ENCODE measurements around the gene TMEM219. TPM values are rescaled to one million over a fixed set of nuclear protein-coding genes. Genes with fewer than 3 reads are reported as not detected.
"Not testable (repeated sequence)": the region's sequence is repeated elsewhere in the genome, so short reads cannot be mapped to it uniquely, and the experiment has no call there.

TMEM219 gene
- total and polyA plus RNA-seq, 2 donors (not counting 1 experiment from before 2014, with no cell fraction given), result 79.4 to 100 TPM

- Histone ChIP-seq H3K9ac (ENCODE audit: insufficient read depth, low read length) (no peak overlapping the region), H3K27me3 (ENCODE audit: control insufficient read depth, insufficient read depth, low read length) (no peaks in the 10 kb centered on the region), H2AFZ (ENCODE audit: low read length) (no peak overlapping the region), H4K20me1 (ENCODE audit: control insufficient read depth, extremely low read depth, insufficient read depth, low read length) (no peaks in the 10 kb centered on the region), H3K9me3 (ENCODE audit: control insufficient read depth, insufficient read depth, low read depth, low read length) (no peaks in the 10 kb centered on the region), H3K4me2 (ENCODE audit: extremely low read depth, insufficient read depth, low read length) (no peak overlapping the region), H3K4me3 (replicated peaks in 1 of 4; ENCODE audit: control extremely low read depth in 1 of 4, insufficient read depth in 1 of 4, low read depth in 3 of 4, low read length in 4 of 4) (no peak overlapping the region), H3K4me1 (ENCODE audit: control insufficient read depth, extremely low read depth, insufficient read depth, low read length) (no peaks in the 10 kb centered on the region), H3K79me2 (ENCODE audit: control insufficient read depth, insufficient read depth, low read length) (no peaks in the 10 kb centered on the region), H3K36me3 (ENCODE audit: control insufficient read depth, insufficient read depth, low read length) (no peaks in the 10 kb centered on the region), H3K27ac (ENCODE audit: insufficient read depth, low read length) (no peak overlapping the region)
- no peak for TF ChIP-seq EZH2 (IDR thresholded peaks at IDR 0.05; ENCODE audit: low read length, missing control alignments)
- no peak for TF ChIP-seq CTCF (conservative IDR thresholded peaks at IDR 0.05 in 1 of 2, IDR thresholded peaks at IDR 0.05 in 1 of 2; ENCODE audit: low read depth in 1 of 2, low read length in 2 of 2)
- DNase-seq (ENCODE audit: low read depth in 2 of 2), result no peak
These were observed 2.6 kb upstream of the TMEM219 start for GRCh38 chr16:29959293-29959692.

GRCh38 chr16:29959821-29960220, 2.1 kb upstream of the TMEM219 start:
- not testable (repeated sequence) for H3K4me3 ChIP-seq (replicated peaks in 1 of 4; ENCODE audit: control extremely low read depth in 1 of 4, insufficient read depth in 1 of 4, low read depth in 3 of 4, low read length in 4 of 4); H3K36me3 ChIP-seq (ENCODE audit: control insufficient read depth, insufficient read depth, low read length); H3K9ac ChIP-seq (ENCODE audit: insufficient read depth, low read length); H4K20me1 ChIP-seq (ENCODE audit: control insufficient read depth, extremely low read depth, insufficient read depth, low read length); H3K27me3 ChIP-seq (ENCODE audit: control insufficient read depth, insufficient read depth, low read length); H3K27ac ChIP-seq (ENCODE audit: insufficient read depth, low read length); DNase-seq (ENCODE audit: low read depth in 2 of 2); H3K79me2 ChIP-seq (ENCODE audit: control insufficient read depth, insufficient read depth, low read length); H3K4me2 ChIP-seq (ENCODE audit: extremely low read depth, insufficient read depth, low read length); H2AFZ ChIP-seq (ENCODE audit: low read length); H3K4me1 ChIP-seq (ENCODE audit: control insufficient read depth, extremely low read depth, insufficient read depth, low read length); H3K9me3 ChIP-seq (ENCODE audit: control insufficient read depth, insufficient read depth, low read depth, low read length)

- no peaks in the 10 kb centered on the region for H3K27me3 ChIP-seq (ENCODE audit: control insufficient read depth, insufficient read depth, low read length)
- H3K79me2 ChIP-seq (ENCODE audit: control insufficient read depth, insufficient read depth, low read length), result no peaks in the 10 kb centered on the region
- TF ChIP-seq EZH2 (IDR thresholded peaks at IDR 0.05; ENCODE audit: low read length, missing control alignments) (no peak), CTCF (conservative IDR thresholded peaks at IDR 0.05 in 1 of 2, IDR thresholded peaks at IDR 0.05 in 1 of 2; ENCODE audit: low read depth in 1 of 2, low read length in 2 of 2) (no peak)
- H3K9me3 ChIP-seq (ENCODE audit: control insufficient read depth, insufficient read depth, low read depth, low read length), result no peaks in the 10 kb centered on the region
- H3K4me3 ChIP-seq (replicated peaks in 1 of 4; ENCODE audit: control extremely low read depth in 1 of 4, insufficient read depth in 1 of 4, low read depth in 3 of 4, low read length in 4 of 4), result peak overlapping the region; percentile 72 to 83 (median 78)
- no peaks in the 10 kb centered on the region for H3K4me1 ChIP-seq (ENCODE audit: control insufficient read depth, extremely low read depth, insufficient read depth, low read length)
- H4K20me1 ChIP-seq (ENCODE audit: control insufficient read depth, extremely low read depth, insufficient read depth, low read length), result no peaks in the 10 kb centered on the region
- H3K4me2 ChIP-seq (ENCODE audit: extremely low read depth, insufficient read depth, low read length), result peak overlapping the region; percentile 90
- peak overlapping the region; percentile 72 for H3K27ac ChIP-seq (ENCODE audit: insufficient read depth, low read length)
- H3K9ac ChIP-seq (ENCODE audit: insufficient read depth, low read length), result peak overlapping the region; percentile 81
- DNase-seq (ENCODE audit: low read depth in 2 of 2), result no peak
- no peaks in the 10 kb centered on the region for H3K36me3 ChIP-seq (ENCODE audit: control insufficient read depth, insufficient read depth, low read length)
- peak overlapping the region; percentile 74 for H2AFZ ChIP-seq (ENCODE audit: low read length)
These were observed 776 bp upstream of the TMEM219 start for GRCh38 chr16:29961127-29961478.
